Measurements from ENCODE around the gene QRSL1. TPM values are rescaled to one million over a fixed set of nuclear protein-coding genes. Genes with fewer than 3 reads are reported as not detected.

QRSL1 gene
- total and polyA plus RNA-seq, 9 of the 15 experiments (the other 6 are each of a cell fraction or from before 2014, with no cell fraction given) = 14.6 to 31.5 (median 23.0) TPM

DNA sequence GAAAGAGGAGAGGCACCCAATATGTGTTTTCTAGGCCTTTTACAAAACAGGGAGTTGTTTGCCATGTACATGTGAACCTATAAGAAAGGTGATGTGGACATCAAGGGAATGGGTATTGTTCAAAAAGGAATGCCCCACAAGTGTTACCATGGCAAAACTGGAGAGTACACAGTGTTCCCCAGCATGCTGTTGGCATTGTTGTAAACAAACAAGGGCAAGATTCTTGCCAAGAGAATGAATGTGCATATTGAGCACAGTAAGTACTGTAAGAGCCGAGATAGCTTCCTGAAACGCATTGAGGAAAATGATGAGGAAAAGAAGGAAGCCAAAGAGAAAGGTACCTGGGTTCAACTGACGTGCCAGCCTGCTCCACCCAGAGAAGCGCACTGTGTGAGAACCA is 13.1 kb downstream of the QRSL1 start (continued):
- TF ChIP-seq, protein P1, sequence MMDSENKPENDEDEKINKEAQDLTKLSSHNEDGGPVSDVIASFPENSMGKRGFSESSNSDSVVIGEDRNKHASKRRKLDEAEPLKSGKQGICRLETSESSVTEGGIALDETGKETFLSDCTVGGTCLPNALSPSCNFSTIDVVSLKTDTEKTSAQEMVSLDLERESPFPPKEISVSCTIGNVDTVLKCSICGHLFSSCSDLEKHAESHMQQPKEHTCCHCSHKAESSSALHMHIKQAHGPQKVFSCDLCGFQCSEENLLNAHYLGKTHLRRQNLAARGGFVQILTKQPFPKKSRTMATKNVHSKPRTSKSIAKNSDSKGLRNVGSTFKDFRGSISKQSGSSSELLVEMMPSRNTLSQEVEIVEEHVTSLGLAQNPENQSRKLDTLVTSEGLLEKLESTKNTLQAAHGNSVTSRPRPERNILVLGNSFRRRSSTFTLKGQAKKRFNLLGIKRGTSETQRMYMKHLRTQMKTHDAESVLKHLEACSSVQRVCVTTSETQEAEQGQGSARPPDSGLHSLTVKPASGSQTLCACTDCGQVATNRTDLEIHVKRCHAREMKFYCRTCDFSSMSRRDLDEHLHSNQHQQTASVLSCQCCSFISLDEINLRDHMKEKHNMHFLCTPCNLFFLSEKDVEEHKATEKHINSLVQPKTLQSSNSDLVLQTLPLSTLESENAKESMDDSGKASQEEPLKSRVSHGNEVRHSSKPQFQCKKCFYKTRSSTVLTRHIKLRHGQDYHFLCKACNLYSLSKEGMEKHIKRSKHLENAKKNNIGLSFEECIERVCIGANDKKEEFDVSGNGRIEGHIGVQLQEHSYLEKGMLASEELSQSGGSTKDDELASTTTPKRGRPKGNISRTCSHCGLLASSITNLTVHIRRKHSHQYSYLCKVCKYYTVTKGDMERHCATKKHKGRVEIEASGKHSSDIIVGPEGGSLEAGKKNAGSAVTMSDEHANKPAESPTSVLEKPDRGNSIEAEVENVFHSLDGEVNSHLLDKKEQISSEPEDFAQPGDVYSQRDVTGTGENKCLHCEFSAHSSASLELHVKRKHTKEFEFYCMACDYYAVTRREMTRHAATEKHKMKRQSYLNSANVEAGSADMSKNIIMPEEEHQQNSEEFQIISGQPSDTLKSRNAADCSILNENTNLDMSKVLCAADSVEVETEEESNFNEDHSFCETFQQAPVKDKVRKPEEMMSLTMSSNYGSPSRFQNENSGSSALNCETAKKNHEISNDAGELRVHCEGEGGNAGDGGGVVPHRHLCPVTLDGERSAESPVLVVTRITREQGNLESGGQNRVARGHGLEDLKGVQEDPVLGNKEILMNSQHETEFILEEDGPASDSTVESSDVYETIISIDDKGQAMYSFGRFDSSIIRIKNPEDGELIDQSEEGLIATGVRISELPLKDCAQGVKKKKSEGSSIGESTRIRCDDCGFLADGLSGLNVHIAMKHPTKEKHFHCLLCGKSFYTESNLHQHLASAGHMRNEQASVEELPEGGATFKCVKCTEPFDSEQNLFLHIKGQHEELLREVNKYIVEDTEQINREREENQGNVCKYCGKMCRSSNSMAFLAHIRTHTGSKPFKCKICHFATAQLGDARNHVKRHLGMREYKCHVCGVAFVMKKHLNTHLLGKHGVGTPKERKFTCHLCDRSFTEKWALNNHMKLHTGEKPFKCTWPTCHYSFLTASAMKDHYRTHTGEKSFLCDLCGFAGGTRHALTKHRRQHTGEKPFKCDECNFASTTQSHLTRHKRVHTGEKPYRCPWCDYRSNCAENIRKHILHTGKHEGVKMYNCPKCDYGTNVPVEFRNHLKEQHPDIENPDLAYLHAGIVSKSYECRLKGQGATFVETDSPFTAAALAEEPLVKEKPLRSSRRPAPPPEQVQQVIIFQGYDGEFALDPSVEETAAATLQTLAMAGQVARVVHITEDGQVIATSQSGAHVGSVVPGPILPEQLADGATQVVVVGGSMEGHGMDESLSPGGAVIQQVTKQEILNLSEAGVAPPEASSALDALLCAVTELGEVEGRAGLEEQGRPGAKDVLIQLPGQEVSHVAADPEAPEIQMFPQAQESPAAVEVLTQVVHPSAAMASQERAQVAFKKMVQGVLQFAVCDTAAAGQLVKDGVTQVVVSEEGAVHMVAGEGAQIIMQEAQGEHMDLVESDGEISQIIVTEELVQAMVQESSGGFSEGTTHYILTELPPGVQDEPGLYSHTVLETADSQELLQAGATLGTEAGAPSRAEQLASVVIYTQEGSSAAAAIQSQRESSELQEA (IDR thresholded peaks at IDR 0.05; ENCODE audit: low read depth) = no peak
- TF ChIP-seq ZZZ3 (IDR thresholded peaks at IDR 0.05) (no peak), ASH1L (IDR thresholded peaks at IDR 0.05; ENCODE audit: borderline replicate concordance, low read depth, partially characterized antibody) (no peak), POLR2AphosphoS2 (IDR thresholded peaks at IDR 0.05; ENCODE audit: low read length) (no peak), SAFB2 (IDR thresholded peaks at IDR 0.05; ENCODE audit: borderline replicate concordance, low read depth, low read length, severe bottlenecking) (no peak), PHTF2 (CRISPR knock-in tag; IDR thresholded peaks at IDR 0.05) (no peak), ZNF589 (CRISPR knock-in tag; IDR thresholded peaks at IDR 0.05; ENCODE audit: low read depth) (no peak), SIN3B (IDR thresholded peaks at IDR 0.05; ENCODE audit: low read depth) (no peak), L3MBTL2 (IDR thresholded peaks at IDR 0.05) (no peak)
- TF ChIP-seq, protein P2, sequence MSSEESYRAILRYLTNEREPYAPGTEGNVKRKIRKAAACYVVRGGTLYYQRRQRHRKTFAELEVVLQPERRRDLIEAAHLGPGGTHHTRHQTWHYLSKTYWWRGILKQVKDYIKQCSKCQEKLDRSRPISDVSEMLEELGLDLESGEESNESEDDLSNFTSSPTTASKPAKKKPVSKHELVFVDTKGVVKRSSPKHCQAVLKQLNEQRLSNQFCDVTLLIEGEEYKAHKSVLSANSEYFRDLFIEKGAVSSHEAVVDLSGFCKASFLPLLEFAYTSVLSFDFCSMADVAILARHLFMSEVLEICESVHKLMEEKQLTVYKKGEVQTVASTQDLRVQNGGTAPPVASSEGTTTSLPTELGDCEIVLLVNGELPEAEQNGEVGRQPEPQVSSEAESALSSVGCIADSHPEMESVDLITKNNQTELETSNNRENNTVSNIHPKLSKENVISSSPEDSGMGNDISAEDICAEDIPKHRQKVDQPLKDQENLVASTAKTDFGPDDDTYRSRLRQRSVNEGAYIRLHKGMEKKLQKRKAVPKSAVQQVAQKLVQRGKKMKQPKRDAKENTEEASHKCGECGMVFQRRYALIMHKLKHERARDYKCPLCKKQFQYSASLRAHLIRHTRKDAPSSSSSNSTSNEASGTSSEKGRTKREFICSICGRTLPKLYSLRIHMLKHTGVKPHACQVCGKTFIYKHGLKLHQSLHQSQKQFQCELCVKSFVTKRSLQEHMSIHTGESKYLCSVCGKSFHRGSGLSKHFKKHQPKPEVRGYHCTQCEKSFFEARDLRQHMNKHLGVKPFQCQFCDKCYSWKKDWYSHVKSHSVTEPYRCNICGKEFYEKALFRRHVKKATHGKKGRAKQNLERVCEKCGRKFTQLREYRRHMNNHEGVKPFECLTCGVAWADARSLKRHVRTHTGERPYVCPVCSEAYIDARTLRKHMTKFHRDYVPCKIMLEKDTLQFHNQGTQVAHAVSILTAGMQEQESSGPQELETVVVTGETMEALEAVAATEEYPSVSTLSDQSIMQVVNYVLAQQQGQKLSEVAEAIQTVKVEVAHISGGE (CRISPR knock-in tag; IDR thresholded peaks at IDR 0.05) = no peak

All from K562 (cell line).